ENCODE measurements around the gene B4GALT7. TPM values are rescaled to one million over a fixed set of nuclear protein-coding genes. Genes with fewer than 3 reads are reported as not detected.

B4GALT7 gene
- polyA plus RNA-seq, 4 donors: 10.5 to 29.0 (median 22.2) TPM

DNA sequence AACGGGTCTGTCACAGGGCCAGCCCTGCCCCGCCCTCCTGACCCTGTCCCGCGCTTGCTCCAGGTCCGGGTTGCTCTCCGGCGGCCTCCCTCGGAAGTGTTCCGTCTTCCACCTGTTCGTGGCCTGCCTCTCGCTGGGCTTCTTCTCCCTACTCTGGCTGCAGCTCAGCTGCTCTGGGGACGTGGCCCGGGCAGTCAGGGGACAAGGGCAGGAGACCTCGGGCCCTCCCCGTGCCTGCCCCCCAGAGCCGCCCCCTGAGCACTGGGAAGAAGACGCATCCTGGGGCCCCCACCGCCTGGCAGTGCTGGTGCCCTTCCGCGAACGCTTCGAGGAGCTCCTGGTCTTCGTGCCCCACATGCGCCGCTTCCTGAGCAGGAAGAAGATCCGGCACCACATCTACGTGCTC, 4.2 kb downstream of the B4GALT7 start:
- H3K27ac ChIP-seq (ENCODE audit: low read depth in 1 of 3, low read length in 2 of 3): peak overlapping the region in 1 of 3 donors; percentile 79
- DNase-seq (peak in 1 of 2 donors; percentile 64), FAIRE-seq (no peak)
- peak overlapping the region in 1 of 3 donors; percentile 51 for H3K4me3 ChIP-seq (ENCODE audit: low read depth in 1 of 3, low read length in 3 of 3)
- H3K36me3 ChIP-seq (ENCODE audit: control insufficient read depth in 3 of 3, insufficient read depth in 2 of 3, low read depth in 1 of 3, low read length in 3 of 3): peaks cover 0 to 44% (median 0%) of the 10 kb centered on the region in 3 donors
- H3K9me3 ChIP-seq (ENCODE audit: control insufficient read depth in 2 of 2, insufficient read depth in 1 of 2, low read depth in 1 of 2, low read length in 1 of 2): no peaks in the 10 kb centered on the region
- 62 to 91% (median 62%) methylated on average over 25 to 27 of the region's 27 CpGs for WGBS, 3 donors
- H3K27me3 ChIP-seq (ENCODE audit: control insufficient read depth in 3 of 3, insufficient read depth in 3 of 3, low read length in 3 of 3): no peaks in the 10 kb centered on the region
- H3K4me1 ChIP-seq (ENCODE audit: control insufficient read depth in 3 of 3, insufficient read depth in 2 of 3, low read depth in 1 of 3, low read length in 2 of 3): peaks cover 0 to 12% (median 0%) of the 10 kb centered on the region in 3 donors

DNA sequence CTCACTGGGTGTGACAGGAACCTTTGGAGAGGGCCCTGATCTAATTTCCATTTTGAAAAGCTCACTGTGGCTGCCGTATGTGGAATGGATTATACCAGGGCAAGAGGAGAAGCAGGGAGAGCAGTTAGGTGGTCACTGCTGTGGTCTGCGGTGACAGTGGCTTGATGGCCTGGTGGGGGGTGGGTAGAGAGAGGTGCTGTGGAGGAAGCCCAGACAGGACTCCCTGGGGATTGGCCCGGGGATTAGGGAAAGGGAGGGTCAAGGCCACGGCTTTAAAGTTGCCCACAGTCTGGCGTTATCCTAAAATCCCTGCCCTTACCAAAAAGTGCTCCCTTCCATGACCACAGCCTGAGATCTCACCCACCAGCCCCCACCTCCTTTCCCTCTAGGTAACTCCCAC, 4.7 kb downstream of the B4GALT7 start:
- H3K9me3 ChIP-seq (ENCODE audit: control insufficient read depth in 2 of 2, insufficient read depth in 1 of 2, low read depth in 1 of 2, low read length in 1 of 2): no peaks in the 10 kb centered on the region
- H3K4me1 ChIP-seq (ENCODE audit: control insufficient read depth in 3 of 3, insufficient read depth in 2 of 3, low read depth in 1 of 3, low read length in 2 of 3): peaks cover 0 to 12% (median 0%) of the 10 kb centered on the region in 3 donors

DNA sequence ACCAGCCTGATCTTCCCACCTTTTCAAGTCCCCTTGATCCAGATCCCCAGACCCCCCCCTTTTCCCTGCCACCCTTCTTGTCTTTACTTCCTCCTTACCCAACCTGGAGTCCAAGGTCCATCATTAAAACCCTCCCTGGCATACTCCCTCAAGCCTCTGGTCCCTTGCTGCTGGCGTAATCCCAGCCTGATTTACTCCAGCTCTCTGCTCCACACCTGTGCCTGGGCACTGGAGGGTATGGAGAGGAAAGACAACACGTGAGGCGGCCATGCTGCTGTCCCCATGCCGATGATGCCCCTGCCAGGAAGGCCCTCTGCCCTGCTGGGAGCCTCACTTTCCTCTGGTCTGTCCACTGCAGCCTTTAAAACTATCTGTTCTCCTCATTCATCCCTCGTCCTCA, 5.1 kb downstream of the B4GALT7 start:
- Histone ChIP-seq H3K4me1 (ENCODE audit: control insufficient read depth in 3 of 3, insufficient read depth in 2 of 3, low read depth in 1 of 3, low read length in 2 of 3) (peaks cover 0 to 12% (median 0%) of the 10 kb centered on the region in 3 donors), H3K27me3 (ENCODE audit: control insufficient read depth in 3 of 3, insufficient read depth in 3 of 3, low read length in 3 of 3) (no peaks in the 10 kb centered on the region), H3K27ac (ENCODE audit: low read depth in 1 of 3, low read length in 2 of 3) (peak overlapping the region in 1 of 3 donors; percentile 79), H3K36me3 (ENCODE audit: control insufficient read depth in 3 of 3, insufficient read depth in 2 of 3, low read depth in 1 of 3, low read length in 3 of 3) (peaks cover 0 to 53% (median 0%) of the 10 kb centered on the region in 3 donors), H3K9me3 (ENCODE audit: control insufficient read depth in 2 of 2, insufficient read depth in 1 of 2, low read depth in 1 of 2, low read length in 1 of 2) (no peaks in the 10 kb centered on the region), H3K4me3 (ENCODE audit: low read depth in 1 of 3, low read length in 3 of 3) (peak overlapping the region in 1 of 3 donors; percentile 51)
- no peak for FAIRE-seq
- 35 to 60% (median 40%) methylated on average over 5 of the region's 5 CpGs for WGBS, 3 donors
- DNase-seq: peak in 1 of 2 donors; percentile 92

More for the DNA sequence above, 4.7 kb downstream of the B4GALT7 start:
- Histone ChIP-seq H3K4me3 (ENCODE audit: low read depth in 1 of 3, low read length in 3 of 3) (peak overlapping the region in 1 of 3 donors; percentile 51), H3K36me3 (ENCODE audit: control insufficient read depth in 3 of 3, insufficient read depth in 2 of 3, low read depth in 1 of 3, low read length in 3 of 3) (peaks cover 0 to 49% (median 0%) of the 10 kb centered on the region in 3 donors), H3K27me3 (ENCODE audit: control insufficient read depth in 3 of 3, insufficient read depth in 3 of 3, low read length in 3 of 3) (no peaks in the 10 kb centered on the region), H3K27ac (ENCODE audit: low read depth in 1 of 3, low read length in 2 of 3) (peak overlapping the region in 2 of 3 donors; percentile 23 to 79)
- 42 to 74% (median 47%) methylated on average over 3 to 5 of the region's 5 CpGs for WGBS, 3 donors
- DNase-seq: no peak
- FAIRE-seq: no peak

DNA sequence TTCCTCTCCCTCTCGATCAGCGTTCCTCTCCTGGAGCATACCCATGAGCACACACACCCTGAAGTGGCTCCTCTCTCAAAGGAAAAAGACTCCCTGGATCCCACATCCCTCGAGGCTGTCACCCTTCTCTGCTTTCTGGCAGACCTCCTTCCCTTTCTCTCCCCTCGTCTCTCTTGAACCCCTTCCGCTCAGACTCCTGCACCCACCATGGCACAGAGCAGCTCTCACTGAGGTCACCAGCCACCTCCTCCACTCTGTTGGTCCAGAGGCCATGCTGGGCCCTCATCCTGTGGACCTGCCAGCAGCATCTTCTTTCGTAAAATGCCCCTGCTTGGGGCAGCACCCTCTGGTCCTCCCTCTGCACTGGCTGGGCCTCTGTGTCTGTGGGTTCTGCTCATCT, 5.7 kb downstream of the B4GALT7 start:
- Histone ChIP-seq H3K4me3 (ENCODE audit: low read depth in 1 of 3, low read length in 3 of 3) (no peak overlapping the region), H3K27ac (ENCODE audit: low read depth in 1 of 3, low read length in 2 of 3) (no peak overlapping the region), H3K27me3 (ENCODE audit: control insufficient read depth in 3 of 3, insufficient read depth in 3 of 3, low read length in 3 of 3) (no peaks in the 10 kb centered on the region), H3K9me3 (ENCODE audit: control insufficient read depth in 2 of 2, insufficient read depth in 1 of 2, low read depth in 1 of 2, low read length in 1 of 2) (no peaks in the 10 kb centered on the region), H3K4me1 (ENCODE audit: control insufficient read depth in 3 of 3, insufficient read depth in 2 of 3, low read depth in 1 of 3, low read length in 2 of 3) (peaks cover 0 to 11% (median 0%) of the 10 kb centered on the region in 3 donors), H3K36me3 (ENCODE audit: control insufficient read depth in 3 of 3, insufficient read depth in 2 of 3, low read depth in 1 of 3, low read length in 3 of 3) (peaks cover 0 to 56% (median 0%) of the 10 kb centered on the region in 3 donors)
- FAIRE-seq (no peak), DNase-seq (no peak)
- 65 to 84% (median 72%) methylated on average over 6 of the region's 6 CpGs for WGBS, 3 donors

DNA sequence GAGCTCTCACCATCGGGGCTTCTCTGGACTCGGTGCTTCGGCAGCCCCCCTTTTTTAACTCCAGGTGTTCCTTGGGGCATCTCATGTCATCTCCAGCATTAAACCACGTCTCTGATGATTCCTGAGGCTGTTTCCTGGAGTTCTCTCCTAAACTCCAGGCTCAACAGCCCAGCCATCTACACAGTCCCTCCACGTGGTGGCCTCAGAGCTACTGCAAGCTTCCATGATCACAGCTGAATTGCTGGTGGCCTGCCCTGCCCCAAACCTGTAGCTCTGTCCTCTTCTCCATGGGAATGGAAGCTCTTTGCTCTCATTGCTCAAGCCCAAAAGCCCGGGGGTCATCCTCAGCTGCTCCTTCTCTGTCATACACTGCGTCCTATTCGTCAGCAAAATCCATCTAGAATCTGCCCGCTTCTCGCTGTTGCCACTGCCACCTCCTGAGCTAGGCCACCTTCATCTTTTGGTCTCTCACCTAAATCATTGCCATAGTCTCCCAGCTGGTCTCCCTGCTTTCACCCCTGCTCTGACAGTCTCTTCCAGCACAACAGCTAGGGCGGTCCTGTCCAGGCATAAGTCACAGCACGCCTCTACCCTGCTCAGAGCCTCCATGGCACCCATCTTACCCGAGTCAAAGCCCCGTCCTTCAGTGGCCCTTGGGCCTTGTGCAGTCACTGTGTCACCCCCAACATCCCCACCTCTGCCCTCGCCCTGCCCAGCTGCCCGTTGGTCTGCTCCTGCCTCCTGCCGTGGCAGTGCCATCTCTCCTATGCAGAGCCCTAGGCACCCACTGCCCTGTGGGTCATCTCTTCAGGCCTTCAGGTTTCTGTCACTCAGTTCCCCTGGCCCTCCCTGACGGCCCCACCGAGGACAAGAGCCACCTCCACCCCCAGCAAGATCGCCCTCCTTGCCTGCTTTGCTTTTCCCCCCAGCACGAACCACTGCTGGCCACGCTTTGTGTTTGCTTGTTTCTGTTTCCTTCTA, 6.4 kb downstream of the B4GALT7 start:
- Histone ChIP-seq H3K4me1 (ENCODE audit: control insufficient read depth in 3 of 3, insufficient read depth in 2 of 3, low read depth in 1 of 3, low read length in 2 of 3) (peaks cover 0 to 4% (median 0%) of the 10 kb centered on the region in 3 donors), H3K27ac (ENCODE audit: low read depth in 1 of 3, low read length in 2 of 3) (no peak overlapping the region), H3K9me3 (ENCODE audit: control insufficient read depth in 2 of 2, insufficient read depth in 1 of 2, low read depth in 1 of 2, low read length in 1 of 2) (no peaks in the 10 kb centered on the region), H3K4me3 (ENCODE audit: low read depth in 1 of 3, low read length in 3 of 3) (no peak overlapping the region), H3K27me3 (ENCODE audit: control insufficient read depth in 3 of 3, insufficient read depth in 3 of 3, low read length in 3 of 3) (no peaks in the 10 kb centered on the region), H3K36me3 (ENCODE audit: control insufficient read depth in 3 of 3, insufficient read depth in 2 of 3, low read depth in 1 of 3, low read length in 3 of 3) (peaks cover 0 to 61% (median 0%) of the 10 kb centered on the region in 3 donors)
- 80 to 89% (median 81%) methylated on average over 22 of the region's 22 CpGs for WGBS, 3 donors
- FAIRE-seq: no peak
- no peak for DNase-seq

DNA sequence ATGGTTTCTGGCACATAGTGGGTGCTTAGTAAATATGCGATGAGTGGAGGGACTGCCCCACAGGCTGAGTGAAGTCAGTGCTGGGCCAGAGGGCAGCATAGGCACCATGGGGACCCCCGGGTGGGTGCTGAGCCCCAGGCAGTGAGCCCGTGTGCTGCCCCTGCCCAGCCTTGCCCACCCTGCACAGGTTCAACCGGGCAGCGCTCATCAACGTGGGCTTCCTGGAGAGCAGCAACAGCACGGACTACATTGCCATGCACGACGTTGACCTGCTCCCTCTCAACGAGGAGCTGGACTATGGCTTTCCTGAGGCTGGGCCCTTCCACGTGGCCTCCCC, 7.2 kb downstream of the B4GALT7 start:
- Histone ChIP-seq H3K9me3 (ENCODE audit: control insufficient read depth in 2 of 2, insufficient read depth in 1 of 2, low read depth in 1 of 2, low read length in 1 of 2) (no peaks in the 10 kb centered on the region), H3K4me1 (ENCODE audit: control insufficient read depth in 3 of 3, insufficient read depth in 2 of 3, low read depth in 1 of 3, low read length in 2 of 3) (peaks cover 0 to 4% (median 0%) of the 10 kb centered on the region in 3 donors), H3K36me3 (ENCODE audit: control insufficient read depth in 3 of 3, insufficient read depth in 2 of 3, low read depth in 1 of 3, low read length in 3 of 3) (peaks cover 0 to 59% (median 0%) of the 10 kb centered on the region in 3 donors), H3K27ac (ENCODE audit: low read depth in 1 of 3, low read length in 2 of 3) (no peak overlapping the region), H3K27me3 (ENCODE audit: control insufficient read depth in 3 of 3, insufficient read depth in 3 of 3, low read length in 3 of 3) (no peaks in the 10 kb centered on the region), H3K4me3 (ENCODE audit: low read depth in 1 of 3, low read length in 3 of 3) (no peak overlapping the region)
- DNase-seq (no peak), FAIRE-seq (no peak)
- 42 to 56% (median 45%) methylated on average over 11 of the region's 11 CpGs for WGBS, 3 donors

DNA sequence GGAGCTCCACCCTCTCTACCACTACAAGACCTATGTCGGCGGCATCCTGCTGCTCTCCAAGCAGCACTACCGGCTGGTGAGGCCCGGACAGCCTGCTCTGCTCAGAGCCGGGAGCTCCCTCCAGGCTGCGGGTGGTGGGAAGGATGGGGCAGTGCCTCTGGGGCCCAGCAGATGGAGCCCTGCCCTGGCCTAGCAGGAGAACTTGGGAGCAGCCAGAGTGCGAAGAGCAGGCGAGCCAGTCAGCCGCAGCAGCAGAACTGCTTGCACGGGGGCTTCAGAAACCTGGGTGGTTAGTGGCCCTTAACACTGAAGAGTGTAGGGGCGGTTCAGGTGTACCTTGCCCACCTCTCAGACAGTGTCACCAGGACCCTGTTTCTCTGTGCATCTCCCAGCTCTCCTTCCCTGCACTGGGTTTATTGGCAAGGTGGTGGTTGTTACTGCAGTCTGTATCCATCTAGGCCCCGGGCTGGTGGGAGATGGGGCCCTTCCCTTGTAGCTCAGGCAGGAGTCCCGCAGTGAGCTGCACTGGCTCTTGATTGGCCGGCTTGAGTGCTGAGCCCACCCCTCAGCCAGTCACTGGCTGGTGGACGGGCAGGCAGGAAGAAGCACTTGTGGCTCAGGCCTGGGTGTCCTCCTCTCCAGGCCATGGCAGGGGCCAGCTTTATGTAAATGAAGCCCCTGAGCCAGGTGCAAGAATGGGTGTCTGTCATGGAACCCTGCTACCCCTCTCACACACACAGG, 7.7 kb downstream of the B4GALT7 start:
- no peaks in the 10 kb centered on the region for H3K9me3 ChIP-seq (ENCODE audit: control insufficient read depth in 2 of 2, insufficient read depth in 1 of 2, low read depth in 1 of 2, low read length in 1 of 2)
- no peak overlapping the region for H3K4me3 ChIP-seq (ENCODE audit: low read depth in 1 of 3, low read length in 3 of 3)
- no peak for FAIRE-seq
- WGBS, 3 donors: 22 to 29% (median 25%) methylated on average over 14 to 15 of the region's 15 CpGs
- DNase-seq: peak; percentile 82 to 87
- H3K27me3 ChIP-seq (ENCODE audit: control insufficient read depth in 3 of 3, insufficient read depth in 3 of 3, low read length in 3 of 3): no peaks in the 10 kb centered on the region
- H3K4me1 ChIP-seq (ENCODE audit: control insufficient read depth in 3 of 3, insufficient read depth in 2 of 3, low read depth in 1 of 3, low read length in 2 of 3): peaks cover 0 to 4% (median 0%) of the 10 kb centered on the region in 3 donors
- peaks cover 0 to 53% (median 0%) of the 10 kb centered on the region in 3 donors for H3K36me3 ChIP-seq (ENCODE audit: control insufficient read depth in 3 of 3, insufficient read depth in 2 of 3, low read depth in 1 of 3, low read length in 3 of 3)
- H3K27ac ChIP-seq (ENCODE audit: low read depth in 1 of 3, low read length in 2 of 3): no peak overlapping the region

Measured in small intestine (tissue), 7 donors.